ENCODE results near the gene OR13J1.

OR13J1 gene

GRCh38 chr9:35836595-35836994 lies 33.6 kb downstream of the OR13J1 start:
- Histone ChIP-seq H3K27me3 (ENCODE audit: control insufficient read depth, insufficient read depth, low read length) (no peaks in the 10 kb centered on the region), H3K9me3 (ENCODE audit: control insufficient read depth, insufficient read depth, low read length) (no peaks in the 10 kb centered on the region), H3K36me3 (ENCODE audit: control insufficient read depth, insufficient read depth, low read length) (peaks cover 4% of the 10 kb centered on the region), H3K4me3 (ENCODE audit: low read depth, low read length) (no peak overlapping the region), H3K9ac (ENCODE audit: low read depth, low read length) (no peak overlapping the region), H3K4me1 (ENCODE audit: control insufficient read depth, insufficient read depth, low read length) (no peaks in the 10 kb centered on the region)

- Histone ChIP-seq H3K36me3 (ENCODE audit: control insufficient read depth, insufficient read depth, low read length) (peaks cover 4% of the 10 kb centered on the region), H3K9me3 (ENCODE audit: control insufficient read depth, insufficient read depth, low read length) (no peaks in the 10 kb centered on the region)
Observed at GRCh38 chr9:35835766-35836165, 34.4 kb downstream of the OR13J1 start.

GRCh38 chr9:35835216-35835632 lies 35.0 kb downstream of the OR13J1 start:
- H3K4me1 ChIP-seq (ENCODE audit: control insufficient read depth, insufficient read depth, low read length) = no peaks in the 10 kb centered on the region
- no peaks in the 10 kb centered on the region for H3K27me3 ChIP-seq (ENCODE audit: control insufficient read depth, insufficient read depth, low read length)
- H3K9me3 ChIP-seq (ENCODE audit: control insufficient read depth, insufficient read depth, low read length) = no peaks in the 10 kb centered on the region
- no peak overlapping the region for H3K4me3 ChIP-seq (ENCODE audit: low read depth, low read length)
- H3K9ac ChIP-seq (ENCODE audit: low read depth, low read length) = no peak overlapping the region
- peaks cover 4% of the 10 kb centered on the region for H3K36me3 ChIP-seq (ENCODE audit: control insufficient read depth, insufficient read depth, low read length)

More at GRCh38 chr9:35835766-35836165, 34.4 kb downstream of the OR13J1 start:
- Histone ChIP-seq H3K27me3 (ENCODE audit: control insufficient read depth, insufficient read depth, low read length) (no peaks in the 10 kb centered on the region), H3K4me1 (ENCODE audit: control insufficient read depth, insufficient read depth, low read length) (no peaks in the 10 kb centered on the region), H3K9ac (ENCODE audit: low read depth, low read length) (no peak overlapping the region), H3K4me3 (ENCODE audit: low read depth, low read length) (no peak overlapping the region)

GRCh38 chr9:35834260-35835215 lies 35.7 kb downstream of the OR13J1 start:
- H3K4me3 ChIP-seq (ENCODE audit: low read depth, low read length) = no peak overlapping the region
- peaks cover 4% of the 10 kb centered on the region for H3K36me3 ChIP-seq (ENCODE audit: control insufficient read depth, insufficient read depth, low read length)
- no peaks in the 10 kb centered on the region for H3K27me3 ChIP-seq (ENCODE audit: control insufficient read depth, insufficient read depth, low read length)
- no peak overlapping the region for H3K9ac ChIP-seq (ENCODE audit: low read depth, low read length)
- no peaks in the 10 kb centered on the region for H3K9me3 ChIP-seq (ENCODE audit: control insufficient read depth, insufficient read depth, low read length)
- H3K4me1 ChIP-seq (ENCODE audit: control insufficient read depth, insufficient read depth, low read length) = no peaks in the 10 kb centered on the region

- no peak overlapping the region for H3K9ac ChIP-seq (ENCODE audit: low read depth, low read length)
- H3K27me3 ChIP-seq (ENCODE audit: control insufficient read depth, insufficient read depth, low read length) = no peaks in the 10 kb centered on the region
- no peaks in the 10 kb centered on the region for H3K4me1 ChIP-seq (ENCODE audit: control insufficient read depth, insufficient read depth, low read length)
- no peak overlapping the region for H3K4me3 ChIP-seq (ENCODE audit: low read depth, low read length)
- no peaks in the 10 kb centered on the region for H3K9me3 ChIP-seq (ENCODE audit: control insufficient read depth, insufficient read depth, low read length)
- peaks cover 4% of the 10 kb centered on the region for H3K36me3 ChIP-seq (ENCODE audit: control insufficient read depth, insufficient read depth, low read length)
Observed at GRCh38 chr9:35832814-35833213, 37.4 kb downstream of the OR13J1 start.

GRCh38 chr9:35831040-35831439 lies 39.2 kb downstream of the OR13J1 start:
- Histone ChIP-seq H3K4me3 (ENCODE audit: low read depth, low read length) (no peak overlapping the region), H3K27me3 (ENCODE audit: control insufficient read depth, insufficient read depth, low read length) (peaks cover 2% of the 10 kb centered on the region), H3K4me1 (ENCODE audit: control insufficient read depth, insufficient read depth, low read length) (no peaks in the 10 kb centered on the region), H3K9me3 (ENCODE audit: control insufficient read depth, insufficient read depth, low read length) (no peaks in the 10 kb centered on the region), H3K9ac (ENCODE audit: low read depth, low read length) (no peak overlapping the region), H3K36me3 (ENCODE audit: control insufficient read depth, insufficient read depth, low read length) (peaks cover 4% of the 10 kb centered on the region)

GRCh38 chr9:35829764-35830096 lies 40.5 kb downstream of the OR13J1 start:
- no peaks in the 10 kb centered on the region for H3K36me3 ChIP-seq (ENCODE audit: control insufficient read depth, insufficient read depth, low read length)

GRCh38 chr9:35829084-35829763 lies 41.0 kb downstream of the OR13J1 start, which contains the start of gene TMEM8B:
Gene TMEM8B (plus strand): TSS chr9:35829228. CDS start chr9:35829448, 220 bp downstream.
- H3K4me3 ChIP-seq (ENCODE audit: low read depth, low read length) = peak within 1 kb of the TSS; percentile 79
- H3K9ac ChIP-seq (ENCODE audit: low read depth, low read length) = no peak within 1 kb of the TSS
- H3K27me3 ChIP-seq (ENCODE audit: control insufficient read depth, insufficient read depth, low read length) = peaks cover 2% of the 10 kb centered on the region
- H3K36me3 ChIP-seq (ENCODE audit: control insufficient read depth, insufficient read depth, low read length) = no peaks in the 10 kb centered on the region
- H3K9me3 ChIP-seq (ENCODE audit: control insufficient read depth, insufficient read depth, low read length) = no peaks in the 10 kb centered on the region
- H3K4me1 ChIP-seq (ENCODE audit: control insufficient read depth, insufficient read depth, low read length) = no peaks in the 10 kb centered on the region

More at GRCh38 chr9:35829764-35830096, 40.5 kb downstream of the OR13J1 start:
- Histone ChIP-seq H3K27me3 (ENCODE audit: control insufficient read depth, insufficient read depth, low read length) (peaks cover 2% of the 10 kb centered on the region), H3K4me1 (ENCODE audit: control insufficient read depth, insufficient read depth, low read length) (no peaks in the 10 kb centered on the region), H3K9ac (ENCODE audit: low read depth, low read length) (no peak overlapping the region), H3K4me3 (ENCODE audit: low read depth, low read length) (peak overlapping the region; percentile 79), H3K9me3 (ENCODE audit: control insufficient read depth, insufficient read depth, low read length) (no peaks in the 10 kb centered on the region)

GRCh38 chr9:35828716-35829083 lies 41.5 kb downstream of the OR13J1 start, which contains the start of gene FAM221B:
Gene FAM221B (minus strand): TSS chr9:35828732. CDS start chr9:35826161, 2,571 bp downstream.
- H3K9me3 ChIP-seq (ENCODE audit: control insufficient read depth, insufficient read depth, low read length) = no peaks in the 10 kb centered on the region
- no peaks in the 10 kb centered on the region for H3K36me3 ChIP-seq (ENCODE audit: control insufficient read depth, insufficient read depth, low read length)
- H3K27me3 ChIP-seq (ENCODE audit: control insufficient read depth, insufficient read depth, low read length) = peaks cover 2% of the 10 kb centered on the region
- H3K9ac ChIP-seq (ENCODE audit: low read depth, low read length) = no peak within 1 kb of the TSS
- no peaks in the 10 kb centered on the region for H3K4me1 ChIP-seq (ENCODE audit: control insufficient read depth, insufficient read depth, low read length)
- H3K4me3 ChIP-seq (ENCODE audit: low read depth, low read length) = peak within 1 kb of the TSS; percentile 79

GRCh38 chr9:35827486-35827885 lies 42.7 kb downstream of the OR13J1 start:
- Histone ChIP-seq H3K4me3 (ENCODE audit: low read depth, low read length) (no peak overlapping the region), H3K9ac (ENCODE audit: low read depth, low read length) (no peak overlapping the region), H3K4me1 (ENCODE audit: control insufficient read depth, insufficient read depth, low read length) (peaks cover 10% of the 10 kb centered on the region), H3K36me3 (ENCODE audit: control insufficient read depth, insufficient read depth, low read length) (no peaks in the 10 kb centered on the region), H3K9me3 (ENCODE audit: control insufficient read depth, insufficient read depth, low read length) (no peaks in the 10 kb centered on the region), H3K27me3 (ENCODE audit: control insufficient read depth, insufficient read depth, low read length) (peaks cover 2% of the 10 kb centered on the region)

GRCh38 chr9:35826071-35826701 lies 44.0 kb downstream of the OR13J1 start:
- Histone ChIP-seq H3K4me1 (ENCODE audit: control insufficient read depth, insufficient read depth, low read length) (peaks cover 10% of the 10 kb centered on the region), H3K4me3 (ENCODE audit: low read depth, low read length) (no peak overlapping the region), H3K9me3 (ENCODE audit: control insufficient read depth, insufficient read depth, low read length) (no peaks in the 10 kb centered on the region), H3K9ac (ENCODE audit: low read depth, low read length) (no peak overlapping the region), H3K36me3 (ENCODE audit: control insufficient read depth, insufficient read depth, low read length) (no peaks in the 10 kb centered on the region), H3K27me3 (ENCODE audit: control insufficient read depth, insufficient read depth, low read length) (peaks cover 2% of the 10 kb centered on the region)

All from iPS-15b (cell line).